ENCODE results near the gene ANKH.

DNA sequence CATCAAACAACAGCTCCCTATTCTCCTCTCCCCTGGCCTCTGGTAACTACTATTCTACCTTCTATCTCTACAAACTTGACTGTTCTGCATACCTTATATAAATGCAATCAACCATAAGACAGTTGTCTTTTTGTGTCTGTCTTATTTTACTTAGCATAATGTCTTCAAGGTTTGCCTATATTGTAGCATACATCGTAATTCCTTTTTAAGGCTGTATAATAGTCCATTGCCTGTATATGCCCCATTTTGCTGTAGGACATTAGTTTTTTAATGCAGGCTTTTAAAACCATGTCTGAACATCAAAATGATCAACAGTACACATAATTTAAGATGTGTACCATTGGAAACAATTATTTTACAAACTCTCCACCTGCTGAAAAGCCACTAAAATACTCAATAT lies 12.4 kb downstream of the ANKH start:
- TF ChIP-seq TAF1 (conservative IDR thresholded peaks at IDR 0.05) (no peak), GABPA (IDR thresholded peaks at IDR 0.05 in 1 of 2, conservative IDR thresholded peaks at IDR 0.05 in 1 of 2) (no peak), JUND (IDR thresholded peaks at IDR 0.05) (no peak), RAD21 (IDR thresholded peaks at IDR 0.05) (no peak), FOXA1 (IDR thresholded peaks at IDR 0.05) (no peak), EGR1 (IDR thresholded peaks at IDR 0.05; ENCODE audit: low read depth in 2 of 2) (no peak), SP1 (IDR thresholded peaks at IDR 0.05) (no peak)
- TF ChIP-seq, protein P1, sequence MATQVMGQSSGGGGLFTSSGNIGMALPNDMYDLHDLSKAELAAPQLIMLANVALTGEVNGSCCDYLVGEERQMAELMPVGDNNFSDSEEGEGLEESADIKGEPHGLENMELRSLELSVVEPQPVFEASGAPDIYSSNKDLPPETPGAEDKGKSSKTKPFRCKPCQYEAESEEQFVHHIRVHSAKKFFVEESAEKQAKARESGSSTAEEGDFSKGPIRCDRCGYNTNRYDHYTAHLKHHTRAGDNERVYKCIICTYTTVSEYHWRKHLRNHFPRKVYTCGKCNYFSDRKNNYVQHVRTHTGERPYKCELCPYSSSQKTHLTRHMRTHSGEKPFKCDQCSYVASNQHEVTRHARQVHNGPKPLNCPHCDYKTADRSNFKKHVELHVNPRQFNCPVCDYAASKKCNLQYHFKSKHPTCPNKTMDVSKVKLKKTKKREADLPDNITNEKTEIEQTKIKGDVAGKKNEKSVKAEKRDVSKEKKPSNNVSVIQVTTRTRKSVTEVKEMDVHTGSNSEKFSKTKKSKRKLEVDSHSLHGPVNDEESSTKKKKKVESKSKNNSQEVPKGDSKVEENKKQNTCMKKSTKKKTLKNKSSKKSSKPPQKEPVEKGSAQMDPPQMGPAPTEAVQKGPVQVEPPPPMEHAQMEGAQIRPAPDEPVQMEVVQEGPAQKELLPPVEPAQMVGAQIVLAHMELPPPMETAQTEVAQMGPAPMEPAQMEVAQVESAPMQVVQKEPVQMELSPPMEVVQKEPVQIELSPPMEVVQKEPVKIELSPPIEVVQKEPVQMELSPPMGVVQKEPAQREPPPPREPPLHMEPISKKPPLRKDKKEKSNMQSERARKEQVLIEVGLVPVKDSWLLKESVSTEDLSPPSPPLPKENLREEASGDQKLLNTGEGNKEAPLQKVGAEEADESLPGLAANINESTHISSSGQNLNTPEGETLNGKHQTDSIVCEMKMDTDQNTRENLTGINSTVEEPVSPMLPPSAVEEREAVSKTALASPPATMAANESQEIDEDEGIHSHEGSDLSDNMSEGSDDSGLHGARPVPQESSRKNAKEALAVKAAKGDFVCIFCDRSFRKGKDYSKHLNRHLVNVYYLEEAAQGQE (IDR thresholded peaks at IDR 0.05), result no peak
- TF ChIP-seq, protein P2, sequence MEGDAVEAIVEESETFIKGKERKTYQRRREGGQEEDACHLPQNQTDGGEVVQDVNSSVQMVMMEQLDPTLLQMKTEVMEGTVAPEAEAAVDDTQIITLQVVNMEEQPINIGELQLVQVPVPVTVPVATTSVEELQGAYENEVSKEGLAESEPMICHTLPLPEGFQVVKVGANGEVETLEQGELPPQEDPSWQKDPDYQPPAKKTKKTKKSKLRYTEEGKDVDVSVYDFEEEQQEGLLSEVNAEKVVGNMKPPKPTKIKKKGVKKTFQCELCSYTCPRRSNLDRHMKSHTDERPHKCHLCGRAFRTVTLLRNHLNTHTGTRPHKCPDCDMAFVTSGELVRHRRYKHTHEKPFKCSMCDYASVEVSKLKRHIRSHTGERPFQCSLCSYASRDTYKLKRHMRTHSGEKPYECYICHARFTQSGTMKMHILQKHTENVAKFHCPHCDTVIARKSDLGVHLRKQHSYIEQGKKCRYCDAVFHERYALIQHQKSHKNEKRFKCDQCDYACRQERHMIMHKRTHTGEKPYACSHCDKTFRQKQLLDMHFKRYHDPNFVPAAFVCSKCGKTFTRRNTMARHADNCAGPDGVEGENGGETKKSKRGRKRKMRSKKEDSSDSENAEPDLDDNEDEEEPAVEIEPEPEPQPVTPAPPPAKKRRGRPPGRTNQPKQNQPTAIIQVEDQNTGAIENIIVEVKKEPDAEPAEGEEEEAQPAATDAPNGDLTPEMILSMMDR (IDR thresholded peaks at IDR 0.05; ENCODE audit: low read depth, low read length, missing input control), result no peak
- TF ChIP-seq, protein P3, sequence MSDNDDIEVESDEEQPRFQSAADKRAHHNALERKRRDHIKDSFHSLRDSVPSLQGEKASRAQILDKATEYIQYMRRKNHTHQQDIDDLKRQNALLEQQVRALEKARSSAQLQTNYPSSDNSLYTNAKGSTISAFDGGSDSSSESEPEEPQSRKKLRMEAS (IDR thresholded peaks at IDR 0.05), result no peak
- TF ChIP-seq, protein P4, sequence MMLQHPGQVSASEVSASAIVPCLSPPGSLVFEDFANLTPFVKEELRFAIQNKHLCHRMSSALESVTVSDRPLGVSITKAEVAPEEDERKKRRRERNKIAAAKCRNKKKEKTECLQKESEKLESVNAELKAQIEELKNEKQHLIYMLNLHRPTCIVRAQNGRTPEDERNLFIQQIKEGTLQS (IDR thresholded peaks at IDR 0.05), result no peak
